ENCODE measurements around the gene GNB1.

The GNB1 gene

GRCh38 chr1:1914101-1914970 is 23.4 kb upstream of the GNB1 start:
- no peak for ATAC-seq
- TF ChIP-seq TSHZ2 (CRISPR knock-in tag; IDR thresholded peaks at IDR 0.05) (no peak), ZNF70 (CRISPR knock-in tag; IDR thresholded peaks at IDR 0.05) (no peak), PATZ1 (CRISPR knock-in tag; IDR thresholded peaks at IDR 0.05; ENCODE audit: borderline replicate concordance) (no peak), ISL1 (CRISPR knock-in tag; IDR thresholded peaks at IDR 0.05) (no peak), PPARA (CRISPR knock-in tag; IDR thresholded peaks at IDR 0.05; ENCODE audit: borderline replicate concordance) (no peak)

GRCh38 chr1:1911350-1912041 is 20.6 kb upstream of the GNB1 start:
- no peak for TF ChIP-seq CREB5 (CRISPR knock-in tag; IDR thresholded peaks at IDR 0.05; ENCODE audit: low read depth)
- TF ChIP-seq ZFP3 (CRISPR knock-in tag; IDR thresholded peaks at IDR 0.05) = no peak
- no peak for TF ChIP-seq TOX (CRISPR knock-in tag; IDR thresholded peaks at IDR 0.05; ENCODE audit: borderline replicate concordance)
- TF ChIP-seq ZNF70 (CRISPR knock-in tag; IDR thresholded peaks at IDR 0.05) = no peak
- no peak for TF ChIP-seq PATZ1 (CRISPR knock-in tag; IDR thresholded peaks at IDR 0.05; ENCODE audit: borderline replicate concordance)
- TF ChIP-seq TSHZ2 (CRISPR knock-in tag; IDR thresholded peaks at IDR 0.05) = no peak
- TF ChIP-seq RARB (CRISPR knock-in tag; IDR thresholded peaks at IDR 0.05) = no peak
- no peak for TF ChIP-seq CSRNP3 (CRISPR knock-in tag; IDR thresholded peaks at IDR 0.05)
- no peak for TF ChIP-seq ISL1 (CRISPR knock-in tag; IDR thresholded peaks at IDR 0.05)
- TF ChIP-seq ZNF565 (CRISPR knock-in tag; conservative IDR thresholded peaks at IDR 0.05; ENCODE audit: low read depth) = no peak
- TF ChIP-seq ZFP30 (CRISPR knock-in tag; IDR thresholded peaks at IDR 0.05) = no peak
- TF ChIP-seq ESRRG (CRISPR knock-in tag; IDR thresholded peaks at IDR 0.05) = no peak
- TF ChIP-seq PPARA (CRISPR knock-in tag; IDR thresholded peaks at IDR 0.05; ENCODE audit: borderline replicate concordance) = no peak
- no peak for TF ChIP-seq BACH2 (CRISPR knock-in tag; IDR thresholded peaks at IDR 0.05; ENCODE audit: borderline replicate concordance)
- TF ChIP-seq ZC3H10 (CRISPR knock-in tag; IDR thresholded peaks at IDR 0.05) = no peak
- TF ChIP-seq GLIS3 (CRISPR knock-in tag; IDR thresholded peaks at IDR 0.05) = no peak
- no peak for TF ChIP-seq ARNTL (CRISPR knock-in tag; IDR thresholded peaks at IDR 0.05; ENCODE audit: borderline replicate concordance, low read depth)
- TF ChIP-seq SNAI2 (CRISPR knock-in tag; IDR thresholded peaks at IDR 0.05) = no peak
- ATAC-seq = no peak

All from SK-N-SH treated with all-trans-retinoic acid at 6 μM for 48 hours (cell line).